Liver (tissue), 9 donors: ENCODE results near the gene RPL26. TPM values are rescaled to one million over a fixed set of nuclear protein-coding genes. Genes with fewer than 3 reads are reported as not detected.

Experiments used
- DNase-seq: peaks from one replicate; pipeline ENCODE4 v3.0.0-alpha.2; 2017; ENCODE audit warnings: low spot score
- H3K27ac ChIP-seq, 2 donors: one replicate each; pipeline ENCODE4 v1.7.0; 2013; ENCODE audit warnings: inconsistent platforms in 2 of 2, low read length in 2 of 2, control low read depth in 1 of 2, low read depth in 1 of 2, mild to moderate bottlenecking in 1 of 2
- H3K27me3 ChIP-seq, 4 donors: one replicate each; pipeline versions ENCODE4 v1.6.1 to v1.7.0; 2013; ENCODE audit warnings: low read length in 3 of 4, inconsistent platforms in 1 of 4, mild to moderate bottlenecking in 1 of 4, moderate library complexity in 1 of 4; ENCODE audit not compliant: control insufficient read depth in 4 of 4, insufficient read depth in 4 of 4
- H3K36me3 ChIP-seq, 4 donors: one replicate each; pipeline versions ENCODE4 v1.6.1 to v1.7.0; 2013; ENCODE audit warnings: low read length in 3 of 4, mild to moderate bottlenecking in 3 of 4, low read depth in 1 of 4, moderate library complexity in 1 of 4; ENCODE audit not compliant: control insufficient read depth in 4 of 4, insufficient read depth in 3 of 4
- H3K4me1 ChIP-seq, 4 donors: one replicate each; pipeline versions ENCODE4 v1.6.1 to v1.7.0; 2013; ENCODE audit warnings: low read length in 3 of 4, mild to moderate bottlenecking in 3 of 4, moderate library complexity in 1 of 4; ENCODE audit not compliant: control insufficient read depth in 4 of 4, insufficient read depth in 4 of 4
- H3K4me3 ChIP-seq, 3 donors: one replicate each; pipeline versions ENCODE4 v1.6.1 to v1.7.0; 2013; ENCODE audit warnings: low read length in 3 of 3, control low read depth in 1 of 3, low read depth in 1 of 3, mild to moderate bottlenecking in 1 of 3
- H3K9ac ChIP-seq, 2 donors: one replicate each; pipeline ENCODE4 v1.7.0; 2013; ENCODE audit warnings: low read length in 2 of 2, mild to moderate bottlenecking in 2 of 2, moderate library complexity in 2 of 2, control low read depth in 1 of 2, low read depth in 1 of 2
- H3K9me3 ChIP-seq, 4 donors: one replicate each; pipeline versions ENCODE4 v1.6.1 to v1.7.0; 2013; ENCODE audit warnings: low read length in 3 of 4; ENCODE audit not compliant: control insufficient read depth in 4 of 4
- EGR1 ChIP-seq, 2 donors: IDR thresholded peaks; 2 replicates each; pipeline ENCODE4 v1.6.1; 2016 to 2018; ENCODE audit warnings: antibody characterized with exemption in 2 of 2, low read depth in 2 of 2
- FOXA2 ChIP-seq: IDR thresholded peaks from 2 replicates; pipeline ENCODE4 v1.6.1; 2016; ENCODE audit warnings: antibody characterized with exemption
- GABPA ChIP-seq, 2 donors: IDR thresholded peaks in 1 of 2; conservative IDR thresholded peaks in 1 of 2; 2 replicates each; pipeline ENCODE4 v1.6.1; 2016; ENCODE audit warnings: antibody characterized with exemption in 2 of 2, mild to moderate bottlenecking in 1 of 2, moderate library complexity in 1 of 2
- HNF4A ChIP-seq, 2 donors: conservative IDR thresholded peaks; 2 replicates each; pipeline ENCODE4 v1.6.1; 2016; ENCODE audit warnings: antibody characterized with exemption in 2 of 2, mild to moderate bottlenecking in 2 of 2
- HNF4G ChIP-seq: IDR thresholded peaks from 2 replicates; pipeline ENCODE4 v1.6.1; 2016; ENCODE audit warnings: antibody characterized with exemption
- JUND ChIP-seq, 2 donors: IDR thresholded peaks; 2 replicates each; pipeline ENCODE4 v1.6.1; 2016; ENCODE audit warnings: antibody characterized with exemption in 2 of 2
- NR2F2 ChIP-seq: IDR thresholded peaks from 2 replicates; pipeline ENCODE4 v1.6.1; 2016; ENCODE audit warnings: antibody characterized with exemption
- RAD21 ChIP-seq, 2 donors: IDR thresholded peaks; 2 replicates each; pipeline ENCODE4 v1.6.1; 2016; ENCODE audit warnings: antibody characterized with exemption in 2 of 2, mild to moderate bottlenecking in 2 of 2
- REST ChIP-seq: IDR thresholded peaks from 2 replicates; pipeline ENCODE4 v1.6.1; 2016; ENCODE audit warnings: antibody characterized with exemption, mild to moderate bottlenecking
- RXRA ChIP-seq, 2 donors: IDR thresholded peaks; 2 replicates each; pipeline ENCODE4 v1.6.1; 2017 to 2018; ENCODE audit warnings: antibody characterized with exemption in 2 of 2, mild to moderate bottlenecking in 1 of 2
- SP1 ChIP-seq: IDR thresholded peaks from 2 replicates; pipeline ENCODE4 v1.6.1; 2018; ENCODE audit warnings: antibody characterized with exemption, mild to moderate bottlenecking
- TAF1 ChIP-seq: conservative IDR thresholded peaks from 2 replicates; pipeline ENCODE4 v1.6.1; 2016; ENCODE audit warnings: antibody characterized with exemption, mild to moderate bottlenecking
- WGBS: extraction: QIAGEN DNeasy Blood & Tissue Kit; methylation state at CpG from one replicate; pipeline ENCODE4 v1.1.7; 2013; 5-methylcytosine and 5-hydroxymethylcytosine counted together
- polyA plus RNA-seq, 2 donors: library from polyadenylated mRNA; stranded (reverse) in 1 of 2; unstranded in 1 of 2; fragments of 200-250 nt in 1 of 2; fragments of >200 nt in 1 of 2; fragmentation: Nextera tagmentation in 1 of 2; extraction: Ambion mirVana in 1 of 2; gene quantifications; one replicate each; pipeline versions ENCODE4 v1.2.1 to v1.2.3, GENCODE V29; 2013 to 2015
- total RNA-seq, 2 donors: library from RNA; depleted of rRNA; stranded (reverse); fragments of >200 nt; gene quantifications; one replicate each; pipeline ENCODE4 v1.2.3, GENCODE V29; 2014
- TF ChIP-seq, protein P1 (sequence below): fragments of 150-350 bp; IDR thresholded peaks from 2 replicates; pipeline ENCODE4 v1.5.1; 2017; ENCODE audit warnings: improper control_type of control experiment, low read depth, low read length; ENCODE audit not compliant: missing input control
- TF ChIP-seq, protein P2 (sequence below): IDR thresholded peaks from 2 replicates; pipeline ENCODE4 v1.6.1; 2016; ENCODE audit warnings: antibody characterized with exemption
- TF ChIP-seq, protein P3 (sequence below): IDR thresholded peaks from 2 replicates; pipeline ENCODE4 v1.6.1; 2016; ENCODE audit warnings: antibody characterized with exemption
- donor health status: healthy.
- donor health status: healthy.
- donor health status: healthy.
- donor health status: healthy.
- donor health status: healthy.

The RPL26 gene
- total and polyA plus RNA-seq, 4 donors, result 309 to 1,192 (median 1,053) TPM

GRCh38 chr17:8384801-8385378 is 1.9 kb upstream of the RPL26 start:
- Histone ChIP-seq H3K27ac (peak overlapping the region; percentile 25 to 28), H3K9ac (peak overlapping the region in 1 of 2 donors; percentile 32), H3K4me1 (peaks cover 13 to 38% (median 27%) of the 10 kb centered on the region in 4 donors), H3K27me3 (no peaks in the 10 kb centered on the region), H3K4me3 (no peak overlapping the region), H3K9me3 (no peaks in the 10 kb centered on the region), H3K36me3 (peaks cover 5 to 15% (median 14%) of the 10 kb centered on the region in 4 donors)
- WGBS, result 80% methylated on average over 12 of the region's 12 CpGs
- DNase-seq, result no peak
- TF ChIP-seq GABPA (IDR thresholded peaks at IDR 0.05 in 1 of 2, conservative IDR thresholded peaks at IDR 0.05 in 1 of 2) (no peak), HNF4G (no peak), SP1 (no peak), HNF4A (conservative IDR thresholded peaks at IDR 0.05) (no peak), NR2F2 (peak; percentile 34), RXRA (IDR thresholded peaks at IDR 0.05) (peak in 1 of 2 donors; percentile 11), REST (no peak), EGR1 (IDR thresholded peaks at IDR 0.05; ENCODE audit: low read depth in 2 of 2) (no peak), JUND (IDR thresholded peaks at IDR 0.05) (no peak)
- TF ChIP-seq, protein P1, sequence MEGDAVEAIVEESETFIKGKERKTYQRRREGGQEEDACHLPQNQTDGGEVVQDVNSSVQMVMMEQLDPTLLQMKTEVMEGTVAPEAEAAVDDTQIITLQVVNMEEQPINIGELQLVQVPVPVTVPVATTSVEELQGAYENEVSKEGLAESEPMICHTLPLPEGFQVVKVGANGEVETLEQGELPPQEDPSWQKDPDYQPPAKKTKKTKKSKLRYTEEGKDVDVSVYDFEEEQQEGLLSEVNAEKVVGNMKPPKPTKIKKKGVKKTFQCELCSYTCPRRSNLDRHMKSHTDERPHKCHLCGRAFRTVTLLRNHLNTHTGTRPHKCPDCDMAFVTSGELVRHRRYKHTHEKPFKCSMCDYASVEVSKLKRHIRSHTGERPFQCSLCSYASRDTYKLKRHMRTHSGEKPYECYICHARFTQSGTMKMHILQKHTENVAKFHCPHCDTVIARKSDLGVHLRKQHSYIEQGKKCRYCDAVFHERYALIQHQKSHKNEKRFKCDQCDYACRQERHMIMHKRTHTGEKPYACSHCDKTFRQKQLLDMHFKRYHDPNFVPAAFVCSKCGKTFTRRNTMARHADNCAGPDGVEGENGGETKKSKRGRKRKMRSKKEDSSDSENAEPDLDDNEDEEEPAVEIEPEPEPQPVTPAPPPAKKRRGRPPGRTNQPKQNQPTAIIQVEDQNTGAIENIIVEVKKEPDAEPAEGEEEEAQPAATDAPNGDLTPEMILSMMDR, result no peak
- TF ChIP-seq, protein P2, sequence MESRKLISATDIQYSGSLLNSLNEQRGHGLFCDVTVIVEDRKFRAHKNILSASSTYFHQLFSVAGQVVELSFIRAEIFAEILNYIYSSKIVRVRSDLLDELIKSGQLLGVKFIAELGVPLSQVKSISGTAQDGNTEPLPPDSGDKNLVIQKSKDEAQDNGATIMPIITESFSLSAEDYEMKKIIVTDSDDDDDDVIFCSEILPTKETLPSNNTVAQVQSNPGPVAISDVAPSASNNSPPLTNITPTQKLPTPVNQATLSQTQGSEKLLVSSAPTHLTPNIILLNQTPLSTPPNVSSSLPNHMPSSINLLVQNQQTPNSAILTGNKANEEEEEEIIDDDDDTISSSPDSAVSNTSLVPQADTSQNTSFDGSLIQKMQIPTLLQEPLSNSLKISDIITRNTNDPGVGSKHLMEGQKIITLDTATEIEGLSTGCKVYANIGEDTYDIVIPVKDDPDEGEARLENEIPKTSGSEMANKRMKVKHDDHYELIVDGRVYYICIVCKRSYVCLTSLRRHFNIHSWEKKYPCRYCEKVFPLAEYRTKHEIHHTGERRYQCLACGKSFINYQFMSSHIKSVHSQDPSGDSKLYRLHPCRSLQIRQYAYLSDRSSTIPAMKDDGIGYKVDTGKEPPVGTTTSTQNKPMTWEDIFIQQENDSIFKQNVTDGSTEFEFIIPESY, result no peak
- TF ChIP-seq, protein P3, sequence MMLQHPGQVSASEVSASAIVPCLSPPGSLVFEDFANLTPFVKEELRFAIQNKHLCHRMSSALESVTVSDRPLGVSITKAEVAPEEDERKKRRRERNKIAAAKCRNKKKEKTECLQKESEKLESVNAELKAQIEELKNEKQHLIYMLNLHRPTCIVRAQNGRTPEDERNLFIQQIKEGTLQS, result no peak

- Histone ChIP-seq H3K9me3 (no peaks in the 10 kb centered on the region), H3K4me1 (peaks cover 13 to 41% (median 28%) of the 10 kb centered on the region in 4 donors), H3K9ac (peak overlapping the region; percentile 75 to 95), H3K36me3 (peaks cover 11 to 34% (median 28%) of the 10 kb centered on the region in 4 donors), H3K4me3 (peak overlapping the region; percentile 90 to 92 (median 92)), H3K27ac (peak overlapping the region; percentile 48 to 56), H3K27me3 (no peaks in the 10 kb centered on the region)
- DNase-seq, result no peak
- no peak for TF ChIP-seq TAF1
- TF ChIP-seq RXRA (IDR thresholded peaks at IDR 0.05), result no peak
- peak; percentile 16 for TF ChIP-seq FOXA2
- TF ChIP-seq, protein P3, result no peak
- no peak for TF ChIP-seq RAD21 (IDR thresholded peaks at IDR 0.05)
- TF ChIP-seq EGR1 (IDR thresholded peaks at IDR 0.05; ENCODE audit: low read depth in 2 of 2), result no peak
- under 1% methylated on average over 15 of the region's 15 CpGs for WGBS
Observed at GRCh38 chr17:8382880-8383142, 182 bp downstream of the RPL26 start.
